HepG2 (cell line): ENCODE results near the gene RAB20. TPM values are rescaled to one million over a fixed set of nuclear protein-coding genes. Genes with fewer than 3 reads are reported as not detected.

Experiments
- ATAC-seq: fragments of 200-7000 bp; cut with Tn5 transposase; 3 replicates; pipeline ENCODE4 v1.9.1; 2020; ENCODE audit warnings: mild to moderate bottlenecking, moderate library complexity
- BruUV-seq: library from RNA; stranded (reverse); fragments of 400-500 nt; replicated peaks from 2 replicates; lab custom pipeline; 2021; lab: Mats Ljungman, UMichigan
- CTCF ChIA-PET: fragments of 300-600 bp; formaldehyde crosslinking; extraction: SDS; loops from one replicate; lab custom pipeline; 2021; ENCODE audit warnings: low total read pairs, inconsistent platforms, low intra/inter-chr PET ratio; lab: Yijun Ruan, JAX
- POLR2A ChIA-PET: fragments of 350-600 bp; sonication (Branson Sonifier 250); formaldehyde crosslinking; loops from one replicate; lab custom pipeline; 2020; ENCODE audit warnings: antibody characterized with exemption, inconsistent platforms; lab: Yijun Ruan, JAX
- DNase-seq: peaks from one replicate; pipeline ENCODE4 v3.0.0-alpha.2; 2015; ENCODE audit warnings: low spot score
- FAIRE-seq: peaks from 3 replicates; lab custom pipeline; 2011; peaks lifted over from hg19 to GRCh38; lab: Jason Lieb, UNC
- H2AFZ ChIP-seq: one replicate; pipeline ENCODE4 v1.6.1; 2011; ENCODE audit warnings: low read length, inconsistent platforms
- H3K27ac ChIP-seq: fragments of 300-600 bp; 3 replicates; pipeline ENCODE4 v1.8.0; 2011; ENCODE audit warnings: mixed run types, mild to moderate bottlenecking, mixed read lengths, low read length, inconsistent platforms; ENCODE audit not compliant: insufficient read depth; ENCODE audit errors: extremely low read length
- H3K27me3 ChIP-seq, 2 experiments: fragments of 200-600 bp in 1 of 2; 2 replicates in 1 of 2; 3 replicates in 1 of 2; pipeline versions ENCODE4 v1.6.0 to v1.8.0; 2011; ENCODE audit warnings: low read length in 2 of 2, mild to moderate bottlenecking in 2 of 2, moderate library complexity in 2 of 2, inconsistent platforms in 1 of 2; ENCODE audit not compliant: insufficient read depth in 2 of 2, control insufficient read depth in 1 of 2
- H3K36me3 ChIP-seq, 2 experiments: fragments of 200-600 bp in 1 of 2; replicated peaks in 1 of 2; 2 replicates in 1 of 2; 3 replicates in 1 of 2; pipeline versions ENCODE4 v1.5.1 to v1.8.0; 2011; ENCODE audit warnings: low read length in 2 of 2, inconsistent platforms in 1 of 2; ENCODE audit not compliant: insufficient read depth in 2 of 2, control insufficient read depth in 1 of 2
- H3K4me1 ChIP-seq: 2 replicates; pipeline ENCODE4 v1.5.1; 2012; ENCODE audit warnings: low read length, inconsistent platforms; ENCODE audit not compliant: insufficient read depth
- H3K4me2 ChIP-seq: 2 replicates; pipeline ENCODE4 v1.6.0; 2011; ENCODE audit warnings: low read depth, low read length, inconsistent platforms
- H3K4me3 ChIP-seq, 3 experiments: fragments of 200-600 bp in 1 of 3; sonication (generic), shearing (Covaris generic) in 1 of 3; replicated peaks in 1 of 3; 2 replicates each; pipeline ENCODE4 v1.5.1; 2011 to 2016; ENCODE audit warnings: low read length in 3 of 3, inconsistent platforms in 2 of 3, low read depth in 2 of 3, mild to moderate bottlenecking in 2 of 3, control low read depth in 1 of 3, mixed read lengths in 1 of 3; ENCODE audit not compliant: insufficient read depth in 1 of 3
- H3K79me2 ChIP-seq: one replicate; pipeline ENCODE4 v1.6.1; 2011; ENCODE audit warnings: low read length, inconsistent platforms; ENCODE audit not compliant: insufficient read depth
- H3K9ac ChIP-seq: 2 replicates; pipeline ENCODE4 v1.6.0; 2011; ENCODE audit warnings: mild to moderate bottlenecking, low read depth, low read length, inconsistent platforms; ENCODE audit not compliant: insufficient read depth
- H3K9me3 ChIP-seq: 2 replicates; pipeline ENCODE4 v1.5.1; 2012; ENCODE audit warnings: mild to moderate bottlenecking, low read length
- H4K20me1 ChIP-seq: 2 replicates; pipeline ENCODE4 v1.6.0; 2011; ENCODE audit warnings: inconsistent platforms, mild to moderate bottlenecking, low read length, moderate library complexity; ENCODE audit not compliant: insufficient read depth
- CC2D1A ChIP-seq: sonication (generic); formaldehyde crosslinking; IDR thresholded peaks from 2 replicates; pipeline ENCODE4 v1.8.1; 2023; ENCODE audit warnings: mild to moderate bottlenecking, missing genetic modification reagents
- CHCHD3 ChIP-seq: sonication (generic); formaldehyde crosslinking; IDR thresholded peaks from 2 replicates; pipeline ENCODE4 v1.8.0; 2022; ENCODE audit warnings: mild to moderate bottlenecking, missing genetic modification reagents, moderate library complexity
- IRF1 ChIP-seq: sonication (generic); formaldehyde crosslinking; IDR thresholded peaks from 2 replicates; pipeline ENCODE4 v1.4.0; 2020; ENCODE audit warnings: low read depth, mild to moderate bottlenecking, missing genetic modification reagents
- KAT7 ChIP-seq: IDR thresholded peaks from 2 replicates; pipeline ENCODE4 v1.6.1; 2018; ENCODE audit warnings: borderline replicate concordance, missing compliant biosample characterization
- NCOA5 ChIP-seq: sonication (generic); formaldehyde crosslinking; IDR thresholded peaks from 2 replicates; pipeline ENCODE4 v1.4.0; 2020; ENCODE audit warnings: missing genetic modification reagents
- POGK ChIP-seq: sonication (generic); formaldehyde crosslinking; conservative IDR thresholded peaks from 2 replicates; pipeline ENCODE4 v1.8.0; 2022; ENCODE audit warnings: mild to moderate bottlenecking, moderate library complexity, missing genetic modification reagents
- ZBTB26 ChIP-seq: IDR thresholded peaks from 2 replicates; pipeline ENCODE4 v1.6.1; 2016; ENCODE audit warnings: missing compliant biosample characterization, missing genetic modification reagents, borderline replicate concordance
- ZNF563 ChIP-seq: sonication (generic); formaldehyde crosslinking; IDR thresholded peaks from 2 replicates; pipeline ENCODE4 v1.8.0; 2022; ENCODE audit warnings: mild to moderate bottlenecking, moderate library complexity, missing genetic modification reagents
- ZNF713 ChIP-seq: sonication (generic); formaldehyde crosslinking; IDR thresholded peaks from 2 replicates; pipeline ENCODE4 v1.4.0; 2020; ENCODE audit warnings: mild to moderate bottlenecking, missing genetic modification reagents
- ZNF772 ChIP-seq: sonication (generic); formaldehyde crosslinking; IDR thresholded peaks from 2 replicates; pipeline ENCODE4 v1.5.0; 2020; ENCODE audit warnings: mild to moderate bottlenecking, missing genetic modification reagents
- WGBS: methylation state at CpG from one replicate; pipeline ENCODE4 v1.1.6; 2017; ENCODE audit warnings: low lambda C conversion rate; 5-methylcytosine and 5-hydroxymethylcytosine counted together
- in situ Hi-C: cut with HindIII; loops from 2 replicates; pipeline ENCODE4 v1.10.0; 2017; ENCODE audit warnings: low pct_unique_long_range_greater_than_20kb; ENCODE audit not compliant: extremely low pct_ligation_motif_present
- intact Hi-C: fragments of 100-400 bp; cut with micrococcal nuclease; formaldehyde crosslinking; loops from one replicate; pipeline ENCODE4 v1.10.0; 2022; ENCODE audit not compliant: unreplicated experiment
- polyA plus RNA-seq, 8 experiments: library from polyadenylated mRNA; depleted of rRNA in 3 of 8; stranded (reverse) in 7 of 8; unstranded in 1 of 8; fragments of >200 nt; fragmentation: Illumina TruSeq in 4 of 8; extraction: Trizol in 4 of 8; gene quantifications; 2 replicates each; pipeline versions ENCODE4 v1.2.1 to v1.2.3, GENCODE V29; 2011 to 2016; ENCODE audit warnings: low read depth in 4 of 8, missing spikeins in 1 of 8, mixed read lengths in 1 of 8; ENCODE audit not compliant: insufficient read depth in 1 of 8
- total RNA-seq, 5 experiments: library from RNA; depleted of rRNA; stranded (reverse); fragments of >200 nt; fragmentation: Illumina TruSeq; extraction: Trizol; gene quantifications; 2 replicates each; pipeline ENCODE4 v1.2.3, GENCODE V29; 2016; ENCODE audit warnings: low read depth in 1 of 5

Gene RAB20
- total and polyA plus RNA-seq, 2 of the 13 experiments (the other 11 are each of a cell fraction or from before 2014, with no cell fraction given) = 15.6 to 30.5 TPM

- POLR2A ChIA-PET = no interaction called here
- Histone ChIP-seq H3K9me3 (no peaks in the 10 kb centered on the region), H3K79me2 (no peaks in the 10 kb centered on the region), H2AFZ (no peak overlapping the region), H3K9ac (no peak overlapping the region), H3K36me3 (no peaks in the 10 kb centered on the region), H3K4me3 (no peak overlapping the region), H4K20me1 (no peaks in the 10 kb centered on the region), H3K4me1 (peaks cover 21% of the 10 kb centered on the region), H3K27ac (no peak overlapping the region), H3K27me3 (peaks cover 1 to 76% of the 10 kb centered on the region in 2 experiments), H3K4me2 (no peak overlapping the region)
- no peak for FAIRE-seq
- in situ Hi-C loops (no loop called here), intact Hi-C loops (no loop called here)
- 65% methylated on average over 1 of the region's 4 CpGs for WGBS
- no TSS peak for BruUV-seq
- TF ChIP-seq NCOA5 (CRISPR knock-in tag) (no peak), ZBTB26 (CRISPR knock-in tag) (no peak), CC2D1A (CRISPR knock-in tag) (no peak), ZNF772 (CRISPR knock-in tag) (no peak), POGK (CRISPR knock-in tag) (no peak), ZNF713 (CRISPR knock-in tag) (no peak), KAT7 (CRISPR knock-in tag) (no peak), CHCHD3 (no peak), IRF1 (CRISPR knock-in tag) (no peak), ZNF563 (no peak)
- CTCF ChIA-PET = no interaction called here
- no peak for ATAC-seq
- no peak for DNase-seq
These were observed 83.7 kb downstream of the RAB20 start for GRCh38 chr13:110477706-110478245.
